GDM1 (cell line): ENCODE data around the gene CCNK.

Experiments
- DNase-seq: peaks from one replicate; lab custom pipeline; 2025; lab: John Stamatoyannopoulos, UW

CCNK gene

DNA sequence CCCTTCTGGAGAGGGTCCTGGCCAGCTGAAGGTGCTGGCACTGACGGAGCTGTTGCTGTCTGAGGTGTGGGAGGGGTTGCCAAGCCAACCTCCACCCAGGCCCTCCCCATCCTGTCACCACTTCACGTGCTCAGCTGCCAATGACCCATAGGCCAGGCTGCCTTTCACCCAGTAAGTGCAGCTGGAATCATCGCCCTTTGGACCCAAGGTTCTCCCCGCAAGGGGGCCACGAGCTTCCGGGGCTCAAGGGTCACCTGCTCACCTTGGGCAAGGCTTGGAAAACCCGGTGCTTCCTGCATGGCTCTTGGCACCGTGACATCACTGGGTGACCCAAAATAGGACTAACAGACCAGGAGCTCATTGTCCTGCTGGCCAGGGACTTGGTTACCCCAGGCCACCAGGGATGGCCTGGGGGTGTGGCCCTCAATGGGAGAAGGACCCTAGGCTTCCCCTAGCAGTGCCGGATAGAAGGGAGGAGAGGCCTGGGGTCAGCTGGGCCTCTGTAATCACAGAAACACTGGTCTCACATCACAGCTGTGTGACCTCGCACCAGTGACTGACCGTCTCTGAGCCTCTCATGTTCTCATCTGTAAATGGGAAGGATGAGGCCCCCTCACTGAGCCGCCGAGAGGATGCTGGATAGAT, 71.5 kb downstream of the CCNK start:
- DNase-seq: no peak

DNA sequence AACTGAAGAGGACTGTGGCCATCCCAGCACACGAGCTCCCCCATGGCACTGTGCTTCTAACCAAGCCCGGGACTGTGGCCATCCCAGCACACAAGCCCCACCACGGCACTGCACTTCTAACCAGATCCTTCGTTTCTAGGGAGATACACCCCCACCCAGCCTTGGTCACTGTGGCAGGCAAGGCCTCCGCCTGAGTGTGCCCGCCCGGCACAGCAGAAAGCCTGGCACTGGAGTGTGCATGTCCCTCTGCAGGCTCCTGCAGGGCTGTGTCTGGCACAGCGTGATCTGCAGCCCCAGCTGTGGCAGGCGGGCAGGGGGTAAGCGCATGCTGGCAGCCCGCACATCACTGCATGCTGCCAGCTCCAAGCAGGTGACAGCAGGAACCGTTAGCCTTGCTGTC, 73.0 kb downstream of the CCNK start:
- no peak for DNase-seq

DNA sequence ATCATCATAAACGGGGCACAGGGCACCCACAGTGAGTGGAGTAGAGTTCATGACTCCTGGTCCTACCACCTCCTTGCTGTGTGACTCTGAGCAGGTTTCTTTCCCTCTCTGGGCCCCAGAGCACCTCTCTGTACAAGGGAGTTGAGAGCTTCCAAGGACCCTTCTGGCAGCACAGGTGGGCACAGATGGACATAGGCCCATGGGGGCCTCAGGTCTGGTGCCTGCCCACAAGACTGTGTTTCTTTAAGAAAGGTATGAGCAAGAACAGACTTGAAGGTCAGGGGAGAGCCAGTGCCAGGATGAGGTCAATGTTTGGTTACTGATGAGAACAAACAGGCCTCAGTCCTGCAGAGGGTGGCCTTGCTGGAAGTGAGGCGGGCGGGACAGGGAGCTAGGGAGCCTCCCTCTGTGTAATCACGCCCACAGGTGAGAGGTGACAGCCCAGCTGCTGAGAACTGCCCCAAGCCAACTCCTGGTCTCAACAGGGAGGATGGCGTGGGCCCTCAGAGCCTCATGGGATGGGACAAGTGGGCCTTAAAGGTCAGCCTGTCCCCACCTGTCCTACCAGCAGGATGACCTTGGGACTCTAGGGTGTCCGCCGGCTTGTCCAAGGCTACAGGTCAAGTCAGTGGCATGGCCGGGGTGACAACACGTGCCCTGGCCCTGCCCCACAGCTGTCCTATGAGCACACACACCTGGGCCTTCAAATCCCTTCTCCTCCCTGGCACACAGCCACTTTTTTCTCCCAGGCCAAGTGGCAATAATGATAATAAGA, 73.7 kb downstream of the CCNK start:
- DNase-seq: no peak

DNA sequence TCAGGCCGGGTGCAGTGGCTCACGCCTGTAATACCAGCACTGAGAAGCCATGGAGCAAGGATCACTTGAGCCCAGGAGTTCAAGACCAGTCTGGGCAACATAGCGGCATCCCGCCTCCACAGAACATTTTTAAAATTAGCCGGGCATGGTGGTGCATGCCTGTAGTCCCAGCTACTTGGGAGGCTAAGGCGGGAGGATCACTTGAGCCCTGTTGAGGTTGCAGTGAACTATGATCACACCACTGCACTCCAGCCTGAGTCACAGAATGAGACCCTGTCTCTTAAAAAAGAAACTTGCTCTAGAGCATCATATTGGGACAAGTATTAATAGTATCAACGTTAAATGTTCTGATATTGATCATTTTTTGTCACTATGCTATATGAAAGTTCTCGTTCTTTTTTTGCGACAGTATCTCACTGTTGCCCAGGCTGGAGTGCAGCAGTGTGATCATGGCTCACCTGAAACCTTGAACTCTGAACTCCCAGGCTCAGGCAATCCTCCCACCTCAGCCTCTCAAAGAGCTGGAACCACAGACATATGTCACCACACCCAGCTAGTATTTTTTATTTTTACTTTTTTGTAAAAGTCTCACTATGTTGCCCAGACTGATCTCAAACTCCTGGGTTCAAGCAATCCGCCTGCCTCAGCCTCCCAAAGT, 75.1 kb downstream of the CCNK start:
- no peak for DNase-seq

DNA sequence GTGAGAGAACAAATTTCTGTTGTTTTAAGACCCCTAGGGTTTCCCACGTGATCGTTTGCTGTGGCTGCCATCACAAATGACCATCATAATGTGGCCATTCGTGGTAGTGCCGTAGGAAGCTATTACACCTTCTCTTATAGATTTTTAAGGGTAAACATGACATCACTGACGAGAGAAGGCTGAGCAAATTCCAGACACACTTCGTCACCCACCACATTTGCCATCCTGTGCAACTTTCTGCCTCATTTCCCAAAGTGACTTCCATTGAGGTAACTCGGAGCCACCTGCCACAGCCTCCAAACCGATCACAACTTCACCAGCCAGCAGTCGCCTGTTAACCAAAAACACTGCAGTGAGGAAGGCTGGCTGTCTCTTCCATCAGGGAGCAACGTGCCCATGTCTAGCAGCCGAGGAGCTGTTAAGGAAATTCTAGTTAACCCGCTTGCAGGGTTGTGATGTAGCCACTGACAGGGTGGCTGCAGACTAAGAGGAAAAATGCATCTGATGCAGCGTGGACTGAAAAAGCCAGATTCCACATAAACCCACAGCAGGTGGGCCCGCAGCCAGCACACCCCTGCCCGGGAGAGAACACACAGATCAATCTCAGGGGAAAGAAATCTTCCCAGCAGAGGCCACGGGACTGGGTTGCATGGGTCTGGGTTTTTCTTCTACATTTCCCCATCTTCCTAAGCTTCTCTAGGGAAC, 78.2 kb downstream of the CCNK start:
- no peak for DNase-seq

DNA sequence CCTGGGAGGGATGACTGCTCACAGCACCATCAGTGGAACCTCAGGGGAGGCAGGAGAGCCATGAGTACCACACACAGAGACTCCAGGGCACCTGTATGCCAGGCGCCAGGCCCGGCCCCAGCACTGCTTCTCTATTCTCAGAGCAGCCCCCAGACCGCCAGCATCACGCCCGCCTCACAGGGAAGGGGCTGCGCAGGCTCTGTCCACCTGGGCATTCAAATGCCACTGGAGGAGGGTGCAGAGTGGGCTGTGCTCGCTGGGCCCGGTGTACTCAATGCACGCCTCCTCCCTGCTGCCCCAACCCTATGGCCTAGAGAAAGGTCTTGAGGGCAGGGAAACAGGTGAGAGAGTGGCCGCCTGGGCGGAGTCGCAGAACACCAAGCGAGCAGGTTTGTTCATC, 79.2 kb downstream of the CCNK start:
- no peak for DNase-seq

DNA sequence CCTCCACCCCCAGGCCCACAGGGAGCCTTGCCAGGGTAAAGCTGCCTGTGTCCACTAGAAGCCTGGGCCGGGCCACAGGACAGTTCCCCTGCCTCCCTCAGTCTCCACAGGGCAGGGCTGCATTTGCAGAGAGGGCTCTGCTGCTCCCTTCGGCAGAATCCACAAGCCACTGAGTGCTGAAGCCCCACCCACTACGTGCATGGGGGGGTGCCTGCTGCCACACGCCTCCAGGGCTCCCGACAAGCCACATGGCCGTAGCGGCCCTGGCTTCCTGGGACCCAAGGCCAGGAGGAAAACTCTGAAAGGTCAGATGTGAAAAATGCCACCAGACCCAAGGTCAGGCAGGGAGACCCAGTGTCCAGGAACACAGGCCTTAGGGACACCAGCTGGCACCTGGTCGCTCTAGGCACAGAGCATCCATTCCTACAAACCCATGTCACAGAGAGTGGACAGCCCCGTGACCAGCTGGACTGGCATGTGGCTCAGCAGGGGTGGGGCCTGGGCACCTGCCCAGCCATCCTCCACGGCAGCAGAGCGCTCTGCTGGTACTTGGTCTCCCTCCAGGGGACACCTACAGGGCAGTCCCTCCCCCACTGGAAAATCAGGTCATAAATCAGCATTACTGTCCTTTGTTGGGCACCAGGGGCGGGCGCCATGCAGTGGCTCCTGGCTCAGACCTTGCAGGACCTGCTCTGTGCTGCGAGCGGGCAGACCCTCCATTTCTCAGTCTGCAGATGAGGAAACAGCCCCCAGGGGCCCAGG, 79.9 kb downstream of the CCNK start:
- no peak for DNase-seq

DNA sequence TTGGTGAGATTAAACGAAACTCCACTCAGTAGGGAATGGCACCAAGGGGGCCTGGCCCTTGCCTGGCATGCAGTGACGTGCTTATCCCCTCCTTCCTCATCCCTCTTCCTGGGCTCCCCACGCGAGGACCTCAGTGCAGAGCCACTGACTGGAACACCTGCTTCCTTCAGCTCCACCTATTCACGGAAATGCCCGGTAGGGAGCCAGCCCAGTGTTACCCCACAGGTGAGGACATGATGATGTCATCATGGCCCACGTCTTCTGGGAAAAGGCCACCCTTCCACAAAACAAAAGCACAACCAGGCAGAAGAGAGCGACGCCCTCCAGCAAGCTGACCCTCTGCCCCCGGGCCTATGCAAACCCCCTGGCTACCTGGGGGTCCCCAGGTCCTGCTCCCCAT, 80.7 kb downstream of the CCNK start:
- no peak for DNase-seq
